Thyroid gland (tissue), 4 donors: ENCODE results near the gene AIG1. TPM values are rescaled to one million over a fixed set of nuclear protein-coding genes. Genes with fewer than 3 reads are reported as not detected.

ENCODE experiments used
- DNase-seq, 2 donors: peaks; one replicate each; pipeline ENCODE4 v3.0.0-alpha.2; 2019
- H3K27ac ChIP-seq, 3 donors: fragments of 200-600 bp; sonication (generic); 1 replicate in 2 of 3; 2 replicates in 1 of 3; pipeline ENCODE4 v1.5.1; 2016 to 2019; ENCODE audit warnings: mild to moderate bottlenecking in 1 of 3, moderate library complexity in 1 of 3
- H3K27me3 ChIP-seq: fragments of 200-600 bp; sonication (generic); one replicate; pipeline ENCODE4 v1.5.1; 2019
- H3K36me3 ChIP-seq, 2 donors: fragments of 200-600 bp; sonication (generic); one replicate each; pipeline ENCODE4 v1.5.1; 2016 to 2019
- H3K4me1 ChIP-seq, 2 donors: fragments of 200-600 bp; sonication (generic); one replicate each; pipeline ENCODE4 v1.5.1; 2017 to 2019
- H3K4me3 ChIP-seq, 3 donors: fragments of 200-600 bp; sonication (generic); replicated peaks in 1 of 3; 1 replicate in 2 of 3; 2 replicates in 1 of 3; pipeline ENCODE4 v1.5.1; 2016; ENCODE audit warnings: mild to moderate bottlenecking in 1 of 3
- H3K9me3 ChIP-seq: fragments of 200-600 bp; sonication (generic); one replicate; pipeline ENCODE4 v1.5.1; 2017
- POLR2A ChIP-seq, 2 donors: fragments of 450-650 bp; IDR thresholded peaks; one replicate each; pipeline ENCODE4 v1.6.1; 2017; ENCODE audit warnings: antibody characterized with exemption in 2 of 2, mild to moderate bottlenecking in 2 of 2, moderate library complexity in 1 of 2
- WGBS, 2 donors: methylation state at CpG; one replicate each; pipeline ENCODE4 v1.1.5; 2017; 5-methylcytosine and 5-hydroxymethylcytosine counted together
- intact Hi-C: fragments of 100-400 bp; cut with DNase I; formaldehyde crosslinking; loops from one replicate; pipeline ENCODE4 v1.15.1; 2023
- total RNA-seq, 4 donors: library from RNA; depleted of rRNA; stranded (reverse); fragments of >200 nt; gene quantifications; one replicate each; pipeline ENCODE4 v1.2.3, GENCODE V29; 2016
- TF ChIP-seq, protein P1 (sequence below), 6 experiments: fragments of 200-600 bp in 3 of 6; fragments of 450-650 bp in 3 of 6; sonication (generic) in 3 of 6; IDR thresholded peaks; one replicate each; pipeline ENCODE4 v1.5.1; 2016 to 2019; ENCODE audit warnings: antibody characterized with exemption in 6 of 6, mild to moderate bottlenecking in 2 of 6, inconsistent platforms in 1 of 6, moderate library complexity in 1 of 6

AIG1 gene
- total RNA-seq, 4 donors from 2014 or later: 57.8 to 101 (median 77.0) TPM

DNA sequence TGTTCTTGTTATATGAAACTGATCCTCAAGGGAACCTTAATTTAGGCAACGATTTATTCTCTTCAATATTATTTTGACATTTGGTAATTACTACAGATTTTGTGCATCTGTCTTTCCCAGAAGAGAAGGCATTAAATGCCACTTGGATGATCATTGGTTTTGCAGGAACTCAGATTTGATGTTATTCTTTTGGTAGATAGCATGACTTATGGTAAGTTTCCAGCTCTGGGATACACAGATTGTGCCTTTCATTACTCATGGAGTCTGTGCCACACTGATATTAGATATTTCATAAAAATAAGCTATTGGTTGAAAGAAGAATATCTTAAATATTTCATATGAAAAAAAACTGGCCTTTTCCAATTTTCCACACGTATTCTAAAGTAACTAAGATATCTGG, 120.1 kb downstream of the AIG1 start:
- no peak for DNase-seq
- Histone ChIP-seq H3K27ac (no peak overlapping the region), H3K36me3 (no peaks in the 10 kb centered on the region), H3K4me3 (no peak overlapping the region), H3K4me1 (no peaks in the 10 kb centered on the region), H3K27me3 (no peaks in the 10 kb centered on the region), H3K9me3 (no peaks in the 10 kb centered on the region)
- TF ChIP-seq POLR2A (IDR thresholded peaks at IDR 0.05): no peak
- TF ChIP-seq, protein P1, sequence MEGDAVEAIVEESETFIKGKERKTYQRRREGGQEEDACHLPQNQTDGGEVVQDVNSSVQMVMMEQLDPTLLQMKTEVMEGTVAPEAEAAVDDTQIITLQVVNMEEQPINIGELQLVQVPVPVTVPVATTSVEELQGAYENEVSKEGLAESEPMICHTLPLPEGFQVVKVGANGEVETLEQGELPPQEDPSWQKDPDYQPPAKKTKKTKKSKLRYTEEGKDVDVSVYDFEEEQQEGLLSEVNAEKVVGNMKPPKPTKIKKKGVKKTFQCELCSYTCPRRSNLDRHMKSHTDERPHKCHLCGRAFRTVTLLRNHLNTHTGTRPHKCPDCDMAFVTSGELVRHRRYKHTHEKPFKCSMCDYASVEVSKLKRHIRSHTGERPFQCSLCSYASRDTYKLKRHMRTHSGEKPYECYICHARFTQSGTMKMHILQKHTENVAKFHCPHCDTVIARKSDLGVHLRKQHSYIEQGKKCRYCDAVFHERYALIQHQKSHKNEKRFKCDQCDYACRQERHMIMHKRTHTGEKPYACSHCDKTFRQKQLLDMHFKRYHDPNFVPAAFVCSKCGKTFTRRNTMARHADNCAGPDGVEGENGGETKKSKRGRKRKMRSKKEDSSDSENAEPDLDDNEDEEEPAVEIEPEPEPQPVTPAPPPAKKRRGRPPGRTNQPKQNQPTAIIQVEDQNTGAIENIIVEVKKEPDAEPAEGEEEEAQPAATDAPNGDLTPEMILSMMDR (IDR thresholded peaks at IDR 0.05): no peak
- intact Hi-C loops: no loop called here
- 73 to 80% methylated on average over 2 of the region's 2 CpGs for WGBS, 2 donors

DNA sequence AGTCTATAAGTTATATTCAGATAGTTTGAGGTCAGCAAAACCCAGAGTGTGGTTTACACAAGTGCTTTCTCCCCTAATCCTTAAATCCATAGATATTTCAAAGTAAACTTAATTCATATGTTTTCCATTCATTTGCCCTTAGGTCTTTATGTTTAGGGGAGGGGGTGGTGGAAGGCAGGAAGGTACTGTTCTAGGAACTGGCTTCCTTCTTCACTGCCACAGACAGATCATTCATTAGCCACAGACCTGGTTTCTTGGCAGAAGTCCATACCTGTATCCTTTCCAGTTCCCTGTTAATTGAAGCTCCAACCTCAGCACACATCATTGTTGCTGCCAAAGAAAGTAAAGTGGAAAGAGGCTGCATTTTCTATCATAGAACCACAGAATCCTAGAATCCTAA, 123.0 kb downstream of the AIG1 start:
- DNase-seq: no peak
- TF ChIP-seq POLR2A (IDR thresholded peaks at IDR 0.05): no peak
- TF ChIP-seq, protein P1 (IDR thresholded peaks at IDR 0.05): no peak
- Histone ChIP-seq H3K4me3 (no peak overlapping the region), H3K4me1 (no peaks in the 10 kb centered on the region), H3K36me3 (no peaks in the 10 kb centered on the region), H3K9me3 (no peaks in the 10 kb centered on the region), H3K27me3 (no peaks in the 10 kb centered on the region), H3K27ac (no peak overlapping the region)
- intact Hi-C loops: no loop called here

DNA sequence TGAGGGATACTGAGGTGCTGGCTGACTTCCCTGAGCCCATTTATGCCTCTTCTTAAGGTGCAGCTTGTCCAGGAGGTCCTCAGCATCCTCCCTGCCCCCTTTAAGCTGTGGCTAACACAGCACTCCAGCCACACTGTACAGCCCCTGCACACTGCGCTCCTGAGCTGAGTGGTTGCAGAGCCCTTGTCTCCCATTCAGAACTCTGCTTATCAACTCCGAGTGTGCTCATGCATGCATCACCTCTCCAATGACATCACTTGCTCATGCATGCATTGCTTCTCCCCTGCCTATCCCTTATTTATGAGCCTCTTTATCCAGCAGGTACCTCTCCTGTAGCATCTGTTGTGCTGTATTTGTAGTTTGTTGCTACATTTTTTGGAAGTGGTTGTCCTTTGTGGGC, 124.6 kb downstream of the AIG1 start:
- intact Hi-C loops: no loop called here
- no peaks in the 10 kb centered on the region for H3K27me3 ChIP-seq
- TF ChIP-seq, protein P1 (IDR thresholded peaks at IDR 0.05): no peak
- no peak for TF ChIP-seq POLR2A (IDR thresholded peaks at IDR 0.05)

DNA sequence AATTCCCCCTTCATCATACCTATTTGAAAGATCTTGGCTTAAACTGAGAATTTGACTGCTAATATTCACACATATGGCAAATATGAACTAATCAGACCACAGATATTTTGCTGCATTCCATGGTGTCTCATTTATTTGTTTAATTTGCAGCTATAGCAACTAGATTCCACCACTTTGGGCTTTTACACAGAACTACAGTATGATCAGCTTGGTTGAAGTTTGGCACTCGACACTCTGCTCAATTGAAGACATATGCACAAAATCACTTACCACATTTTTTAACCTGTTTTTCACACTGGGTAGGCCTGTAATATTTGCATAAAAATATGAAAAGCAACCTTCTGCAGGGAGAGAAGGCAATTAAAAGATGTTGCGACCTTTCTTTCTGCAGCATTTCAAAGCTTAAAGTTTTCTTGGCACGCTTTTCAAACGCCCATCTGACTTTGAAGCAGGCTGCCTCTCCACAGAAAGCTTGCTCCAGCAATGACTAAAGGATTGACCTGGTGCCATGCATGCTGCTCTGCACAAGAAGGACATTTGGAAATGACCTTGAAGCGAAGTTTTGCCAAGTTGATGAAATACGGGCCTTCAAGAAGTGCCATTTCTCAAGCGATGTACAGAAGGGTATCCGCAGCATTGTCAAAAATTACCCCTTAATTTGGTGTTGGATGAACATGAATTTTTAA, 126.7 kb downstream of the AIG1 start:
- Histone ChIP-seq H3K27me3 (no peaks in the 10 kb centered on the region), H3K4me3 (no peak overlapping the region), H3K4me1 (no peaks in the 10 kb centered on the region), H3K27ac (no peak overlapping the region), H3K9me3 (no peaks in the 10 kb centered on the region), H3K36me3 (peaks cover 0 to 3% of the 10 kb centered on the region in 2 donors)
- no peak for DNase-seq
- WGBS, 2 donors: 88 to 92% methylated on average over 8 of the region's 8 CpGs
- TF ChIP-seq POLR2A (IDR thresholded peaks at IDR 0.05): no peak
- TF ChIP-seq, protein P1 (IDR thresholded peaks at IDR 0.05): no peak
- intact Hi-C loops: no loop called here

More for the DNA sequence above, 124.6 kb downstream of the AIG1 start:
- no peak for DNase-seq
- no peak overlapping the region for H3K27ac ChIP-seq
- H3K4me3 ChIP-seq: no peak overlapping the region
- no peaks in the 10 kb centered on the region for H3K36me3 ChIP-seq
- no peaks in the 10 kb centered on the region for H3K9me3 ChIP-seq
- WGBS, 2 donors: 57 to 68% methylated on average over 2 of the region's 2 CpGs
- no peaks in the 10 kb centered on the region for H3K4me1 ChIP-seq

DNA sequence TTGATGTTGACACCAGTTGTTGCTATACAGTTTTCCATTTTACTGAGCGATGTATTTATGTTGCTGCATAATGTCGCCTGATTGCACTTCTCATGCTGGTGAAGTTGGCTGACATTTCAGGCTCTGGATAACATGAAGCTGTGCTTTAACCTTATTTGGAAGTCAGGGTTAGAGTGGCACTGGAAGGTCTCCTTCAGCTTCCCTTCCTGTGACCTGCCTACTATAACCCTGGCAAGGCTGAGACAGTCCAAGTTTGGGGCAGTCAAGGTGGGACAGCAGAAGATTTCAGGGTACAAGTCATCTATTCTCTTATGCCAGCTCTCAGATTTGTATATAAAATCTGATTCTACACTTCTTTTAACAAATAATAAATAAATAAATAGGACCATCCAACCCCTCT, 127.6 kb downstream of the AIG1 start:
- TF ChIP-seq POLR2A (IDR thresholded peaks at IDR 0.05): no peak
- TF ChIP-seq, protein P1 (IDR thresholded peaks at IDR 0.05): no peak
- no peak overlapping the region for H3K4me3 ChIP-seq
- no peak overlapping the region for H3K27ac ChIP-seq
- no peaks in the 10 kb centered on the region for H3K9me3 ChIP-seq
- no peaks in the 10 kb centered on the region for H3K27me3 ChIP-seq
- intact Hi-C loops: no loop called here
- H3K36me3 ChIP-seq: peaks cover 0 to 3% of the 10 kb centered on the region in 2 donors
- no peaks in the 10 kb centered on the region for H3K4me1 ChIP-seq
- no peak for DNase-seq
- WGBS, 2 donors: 90 to 100% methylated on average over 2 of the region's 2 CpGs
